GM12891 (cell line): ENCODE results near the gene RHOBTB1.

Source experiments
- DNase-seq: peaks from one replicate; pipeline ENCODE4 v3.0.0; 2011; ENCODE audit warnings: low spot score; ENCODE audit not compliant: insufficient read length
- FAIRE-seq: peaks from 2 replicates; lab custom pipeline; 2011; peaks lifted over from hg19 to GRCh38; lab: Jason Lieb, UNC
- PAX5 ChIP-seq: IDR thresholded peaks from 2 replicates; pipeline ENCODE4 v1.6.1; 2011; ENCODE audit warnings: low read length, moderate library complexity, mild to moderate bottlenecking; ENCODE audit not compliant: insufficient read depth, severe bottlenecking
- POLR2A ChIP-seq: IDR thresholded peaks from 2 replicates; pipeline ENCODE4 v1.6.1; 2011; ENCODE audit warnings: low read depth, low read length, control low read depth
- POLR2AphosphoS5 ChIP-seq: IDR thresholded peaks from 2 replicates; pipeline ENCODE4 v1.6.1; 2011; ENCODE audit warnings: low read depth, low read length, control low read depth
- POU2F2 ChIP-seq: IDR thresholded peaks from 2 replicates; pipeline ENCODE4 v1.6.1; 2011; ENCODE audit warnings: low read depth, mild to moderate bottlenecking, control low read depth, low read length, moderate library complexity
- SPI1 ChIP-seq: IDR thresholded peaks from 2 replicates; pipeline ENCODE4 v1.6.1; 2011; ENCODE audit warnings: low read depth, low read length, control low read depth
- TAF1 ChIP-seq: IDR thresholded peaks from 2 replicates; pipeline ENCODE4 v1.6.1; 2011; ENCODE audit warnings: low read depth, low read length, control low read depth

RHOBTB1 gene

DNA sequence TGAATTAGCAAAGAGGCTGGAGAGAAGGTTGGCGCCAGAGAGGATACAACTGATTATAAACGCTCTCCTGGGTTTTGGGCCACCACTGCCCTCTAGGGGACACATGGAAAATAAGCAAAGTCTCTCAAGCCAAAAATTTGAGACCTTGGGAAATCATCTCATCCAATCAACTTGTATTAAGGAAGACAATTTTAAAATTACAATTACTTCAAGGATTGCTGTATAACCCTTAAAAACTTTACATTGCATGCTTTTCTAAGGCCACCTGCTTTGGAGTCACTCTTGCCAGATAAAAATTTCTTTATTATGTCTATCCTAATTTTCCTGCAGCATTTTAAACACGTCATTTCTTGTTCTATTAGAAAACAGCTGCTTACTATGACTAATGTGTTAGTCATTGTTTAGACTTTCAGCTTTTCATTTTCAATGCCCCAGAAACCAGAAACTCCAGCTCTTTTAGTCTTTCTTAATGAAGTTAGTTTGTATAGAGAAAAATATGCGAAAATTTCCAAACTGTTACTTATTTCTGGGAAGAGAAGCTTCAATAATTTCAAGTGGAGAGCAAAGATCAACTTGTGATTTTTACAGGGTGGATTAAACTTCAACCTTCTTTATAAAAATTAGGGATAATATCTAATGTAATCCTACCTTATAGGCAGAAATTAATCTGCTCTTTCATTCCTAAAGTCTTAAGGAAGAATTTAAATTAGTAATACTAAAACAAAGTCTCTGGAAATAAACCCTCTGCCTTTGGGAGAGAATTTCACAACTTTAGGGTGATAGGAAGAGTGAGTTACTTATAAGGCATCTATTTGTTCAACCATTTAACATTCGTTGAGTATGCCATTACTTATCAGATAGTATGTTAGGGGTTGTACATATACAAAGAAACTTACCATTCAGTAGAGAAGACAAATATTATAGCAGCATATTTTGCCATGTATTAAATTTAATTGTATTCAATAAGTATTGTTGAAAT, 20.6 kb upstream of the RHOBTB1 start:
- DNase-seq = peak; percentile 12
- FAIRE-seq = no peak
- TF ChIP-seq SPI1 (no peak), POLR2A (no peak), POU2F2 (no peak), PAX5 (no peak), POLR2AphosphoS5 (no peak), TAF1 (no peak)

DNA sequence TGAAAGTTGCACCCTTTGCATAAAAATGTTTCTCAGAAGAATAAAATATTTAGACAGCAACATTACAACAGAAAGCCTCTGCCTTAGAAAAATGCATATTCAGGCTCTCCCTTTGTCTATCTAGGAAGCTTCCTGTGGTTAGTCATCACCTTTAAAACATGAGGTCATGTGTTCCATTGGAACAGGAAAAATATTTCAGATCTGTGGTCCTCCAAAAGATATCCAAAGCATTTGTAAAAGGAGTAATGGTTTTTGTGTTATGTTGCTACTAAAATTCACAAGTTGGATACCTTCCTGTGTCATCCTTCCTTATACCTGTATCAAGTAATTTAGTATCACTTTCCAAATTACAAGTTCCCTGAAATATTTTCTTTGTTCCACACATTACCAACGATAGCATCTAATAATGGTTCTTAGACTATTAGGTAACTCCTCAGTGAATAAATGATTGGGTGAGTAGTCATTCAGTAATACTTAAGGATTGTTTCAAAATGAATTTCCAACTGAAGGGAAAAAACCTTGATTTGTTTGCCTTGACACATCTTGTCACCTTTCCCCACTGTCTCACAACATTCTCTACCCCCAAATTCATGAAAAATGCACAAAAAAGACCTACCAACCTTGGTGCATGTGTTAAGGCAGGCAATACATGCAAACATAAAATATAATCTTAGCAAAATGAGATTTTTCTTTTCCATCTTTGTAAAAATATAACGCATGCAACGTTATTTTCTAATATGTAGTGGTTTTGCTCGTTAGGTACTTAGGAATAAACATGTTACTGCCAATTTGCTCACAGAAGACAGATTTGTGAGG, 19.7 kb upstream of the RHOBTB1 start:
- DNase-seq (no peak), FAIRE-seq (no peak)
- TF ChIP-seq PAX5 = no peak
- no peak for TF ChIP-seq POU2F2
- TF ChIP-seq POLR2AphosphoS5 = no peak
- no peak for TF ChIP-seq POLR2A
- TF ChIP-seq TAF1 = no peak
- TF ChIP-seq SPI1 = no peak

DNA sequence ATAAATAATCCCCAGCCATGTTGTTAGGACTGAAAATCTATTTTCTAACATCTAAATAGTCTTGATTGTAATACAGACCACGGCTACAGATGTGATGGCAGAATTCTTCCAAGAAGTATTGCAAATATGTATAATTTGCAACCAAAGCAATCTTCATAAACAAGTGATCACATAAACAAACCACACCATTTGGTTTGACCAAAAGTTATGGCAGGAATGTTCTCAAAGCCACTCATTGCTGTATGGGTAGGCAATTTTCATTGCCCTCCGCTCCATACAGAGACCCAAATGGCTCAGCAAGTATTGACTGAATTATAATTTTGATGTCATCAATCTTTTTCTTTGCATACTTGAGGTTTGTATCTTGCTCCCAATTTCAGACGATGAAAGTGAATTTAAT, 19.0 kb upstream of the RHOBTB1 start:
- no peak for FAIRE-seq
- TF ChIP-seq POLR2A (no peak), PAX5 (no peak), TAF1 (no peak), POU2F2 (no peak), POLR2AphosphoS5 (no peak), SPI1 (no peak)
- DNase-seq = no peak

DNA sequence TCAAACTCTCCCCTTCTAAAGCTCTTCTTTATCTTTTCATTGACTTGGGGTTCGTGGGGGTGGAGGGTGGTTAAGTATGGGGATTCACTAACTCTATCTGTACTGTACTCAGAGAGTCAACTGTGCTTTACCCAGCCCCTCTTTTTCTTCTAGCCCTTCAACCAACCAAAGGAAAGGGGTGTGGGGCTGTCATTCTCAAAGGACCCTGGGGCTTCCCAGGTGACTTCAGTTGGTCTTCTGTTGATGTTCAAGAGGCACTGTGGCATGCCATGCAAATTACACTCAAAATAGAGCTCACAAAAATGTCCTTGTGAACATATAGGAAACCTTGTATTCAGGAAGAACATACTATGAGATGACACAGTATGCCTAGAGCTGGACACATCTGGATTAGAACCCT, 16.9 kb upstream of the RHOBTB1 start:
- no peak for TF ChIP-seq POLR2AphosphoS5
- TF ChIP-seq TAF1 = no peak
- TF ChIP-seq PAX5 = no peak
- no peak for TF ChIP-seq SPI1
- TF ChIP-seq POLR2A = no peak
- no peak for TF ChIP-seq POU2F2

DNA sequence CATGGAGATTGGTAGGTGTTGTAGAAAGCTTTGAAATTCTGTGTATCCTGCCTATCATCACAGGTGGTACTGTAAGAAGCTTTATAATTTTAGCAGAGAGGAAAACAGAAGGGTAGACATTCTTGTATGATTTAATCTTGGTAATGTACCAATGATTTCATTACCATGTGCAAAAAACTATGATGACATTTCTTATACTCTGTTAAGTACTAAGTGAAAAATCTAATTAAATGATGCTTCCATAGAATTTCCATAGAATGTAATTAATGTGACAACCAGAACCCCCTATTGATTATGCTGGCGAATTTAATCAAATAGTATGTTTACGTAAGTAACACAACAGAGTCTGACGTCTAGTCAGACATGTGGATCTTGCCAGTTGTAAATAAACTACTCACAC, 16.0 kb upstream of the RHOBTB1 start:
- FAIRE-seq = no peak
- no peak for TF ChIP-seq PAX5
- no peak for TF ChIP-seq TAF1
- TF ChIP-seq SPI1 = no peak
- TF ChIP-seq POLR2AphosphoS5 = no peak
- TF ChIP-seq POU2F2 = no peak
- no peak for TF ChIP-seq POLR2A
- no peak for DNase-seq

More for the DNA sequence above, 16.9 kb upstream of the RHOBTB1 start:
- no peak for DNase-seq
- no peak for FAIRE-seq

DNA sequence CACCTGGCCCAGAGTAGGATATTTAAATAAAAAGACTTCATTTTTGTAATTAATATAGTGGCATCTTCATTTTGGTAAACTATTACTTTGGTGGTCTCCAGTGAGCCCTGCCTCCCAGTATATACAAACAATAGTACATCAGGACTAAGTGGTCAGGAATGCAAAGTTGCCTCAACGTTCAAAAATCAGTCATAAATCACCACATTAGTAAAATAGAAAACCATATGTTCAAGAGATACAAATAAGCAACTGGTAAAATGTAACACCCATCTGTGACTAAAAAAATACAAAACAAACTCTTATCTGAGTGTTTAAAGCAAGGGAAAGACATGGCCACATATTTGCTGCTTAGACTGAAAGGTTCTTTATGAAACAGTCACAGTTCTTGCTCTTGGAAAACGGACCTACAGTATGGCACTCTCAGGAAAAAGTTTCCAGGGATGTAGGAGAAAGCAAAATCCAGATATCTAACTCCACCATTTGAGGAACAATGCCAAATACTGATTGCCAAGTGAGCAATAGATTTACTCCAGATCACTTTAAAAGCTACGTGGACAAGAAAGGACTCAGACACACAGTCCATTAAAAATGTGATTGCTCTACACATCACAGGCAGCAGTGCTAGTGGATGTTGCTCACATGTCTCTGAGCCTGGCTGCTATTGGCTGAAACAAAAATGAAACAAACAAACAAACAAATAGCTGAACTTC, 15.1 kb upstream of the RHOBTB1 start:
- TF ChIP-seq POU2F2 = no peak
- DNase-seq (no peak), FAIRE-seq (no peak)

DNA sequence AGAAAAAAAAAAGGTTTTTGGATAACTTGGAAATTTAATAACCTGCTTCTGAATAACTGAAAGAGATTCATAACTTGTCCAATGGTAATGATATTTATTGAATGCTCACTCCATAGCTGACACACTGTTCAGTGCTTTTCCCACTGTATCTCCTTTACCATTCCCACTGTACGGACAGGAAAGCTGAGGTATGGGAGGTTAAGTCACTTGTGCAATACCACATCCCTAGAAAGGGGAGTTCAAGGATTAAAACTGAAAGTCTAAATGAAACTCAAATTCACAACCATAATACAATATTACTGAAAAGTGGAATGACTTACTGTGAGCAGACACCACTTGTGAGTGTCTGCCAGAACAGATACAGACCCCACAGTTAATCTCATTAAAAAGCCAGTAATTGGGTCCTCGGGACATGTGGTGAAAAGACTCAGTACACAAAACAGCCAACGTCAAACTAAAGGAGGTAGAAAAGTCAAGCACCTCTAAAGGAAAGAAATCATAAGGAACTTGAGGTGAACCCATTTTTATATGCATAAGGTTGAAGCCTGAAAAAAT, 13.8 kb upstream of the RHOBTB1 start:
- DNase-seq (no peak), FAIRE-seq (no peak)
- TF ChIP-seq POLR2AphosphoS5 (no peak), POU2F2 (no peak), SPI1 (no peak), POLR2A (no peak), PAX5 (no peak), TAF1 (no peak)

DNA sequence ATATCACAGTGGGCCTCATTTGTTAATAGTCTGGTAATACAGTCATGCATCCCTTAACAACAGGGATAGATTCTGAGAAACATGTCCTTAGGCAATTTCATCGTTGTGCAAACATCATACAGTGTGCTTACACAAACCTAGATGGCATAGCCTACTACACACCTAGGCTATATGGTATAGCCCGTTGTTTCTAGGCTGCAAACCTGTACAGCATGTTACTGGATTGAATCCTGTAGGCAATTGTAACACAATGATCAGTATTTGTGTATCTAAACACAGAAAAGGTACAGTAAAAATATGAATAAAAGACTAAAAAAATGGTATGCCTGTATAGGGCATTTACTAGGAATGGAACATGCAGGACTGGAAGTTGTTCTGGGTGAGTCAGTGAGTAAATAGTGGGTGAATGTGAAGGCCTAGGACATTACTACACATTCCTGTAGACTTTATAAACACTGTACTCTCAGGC, 12.0 kb upstream of the RHOBTB1 start:
- no peak for DNase-seq

DNA sequence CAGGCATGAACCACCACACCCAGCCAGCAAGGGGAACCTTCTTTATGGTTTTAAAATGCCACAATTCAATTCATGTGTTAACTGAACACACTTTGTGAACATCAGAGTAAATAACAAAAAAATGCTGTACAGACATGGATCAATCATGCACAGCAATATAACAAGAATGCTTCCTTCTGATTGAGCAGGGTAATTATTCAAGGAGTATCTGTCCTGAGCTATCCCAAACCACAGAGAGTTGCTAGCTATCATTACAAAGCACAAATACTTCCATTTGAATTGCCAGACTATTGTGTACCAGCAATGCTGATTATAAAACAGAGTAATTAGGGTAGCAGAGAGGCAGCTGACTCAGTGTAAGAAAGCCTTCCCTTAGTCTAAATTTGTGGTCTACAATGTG, 11.3 kb upstream of the RHOBTB1 start:
- no peak for FAIRE-seq
- DNase-seq = no peak

More for the DNA sequence above, 12.0 kb upstream of the RHOBTB1 start:
- no peak for FAIRE-seq
- TF ChIP-seq POLR2A (no peak), POU2F2 (no peak), POLR2AphosphoS5 (no peak)

More for the DNA sequence above, 11.3 kb upstream of the RHOBTB1 start:
- TF ChIP-seq POU2F2 (no peak), PAX5 (no peak), SPI1 (no peak), TAF1 (no peak), POLR2A (no peak), POLR2AphosphoS5 (no peak)
